Glutamatergic neuron (in vitro differentiated cells): Measurements from ENCODE around the gene CLIC3. TPM values are rescaled to one million over a fixed set of nuclear protein-coding genes. Genes with fewer than 3 reads are reported as not detected.

ENCODE experiments used
- DNase-seq: peaks from one replicate; pipeline ENCODE4 v3.0.0; 2022
- H3K27ac Mint-ChIP-seq: one replicate; pipeline ENCODE4 v1.8.0; 2020; ENCODE audit warnings: mild to moderate bottlenecking, mixed read lengths, inconsistent platforms; ENCODE audit not compliant: unreplicated experiment
- H3K27me3 Mint-ChIP-seq: one replicate; pipeline ENCODE4 v1.8.0; 2020; ENCODE audit warnings: mild to moderate bottlenecking, moderate library complexity, mixed read lengths, inconsistent platforms; ENCODE audit not compliant: unreplicated experiment
- H3K36me3 Mint-ChIP-seq: one replicate; pipeline ENCODE4 v1.8.0; 2020; ENCODE audit warnings: mild to moderate bottlenecking, mixed read lengths, inconsistent platforms; ENCODE audit not compliant: unreplicated experiment
- H3K4me1 Mint-ChIP-seq: one replicate; pipeline ENCODE4 v1.8.0; 2020; ENCODE audit warnings: mild to moderate bottlenecking, low read depth, mixed read lengths, inconsistent platforms; ENCODE audit not compliant: unreplicated experiment
- H3K4me3 Mint-ChIP-seq: one replicate; pipeline ENCODE4 v1.8.0; 2020; ENCODE audit warnings: mild to moderate bottlenecking, mixed read lengths, inconsistent platforms; ENCODE audit not compliant: unreplicated experiment
- H3K9me3 Mint-ChIP-seq: one replicate; pipeline ENCODE4 v1.8.0; 2020; ENCODE audit warnings: mild to moderate bottlenecking, moderate library complexity, mixed read lengths, inconsistent platforms; ENCODE audit not compliant: unreplicated experiment
- total RNA-seq: library from RNA; stranded (reverse); fragmentation: NEBNext Ultra II Directional; extraction: Animal tissue kit (Norgen Biotek cat#: 25700); gene quantifications from one replicate; pipeline ENCODE4 v1.2.1, GENCODE V29; 2021; ENCODE audit not compliant: unreplicated experiment
- TF ChIP-seq, protein P1 (sequence below): fragments of 200-600 bp; sonication (generic); IDR thresholded peaks from one replicate; pipeline ENCODE4 v1.5.0; 2021; ENCODE audit not compliant: partially characterized antibody, unreplicated experiment

CLIC3 gene
- total RNA-seq, 1 donor from 2014 or later, result not detected

DNA sequence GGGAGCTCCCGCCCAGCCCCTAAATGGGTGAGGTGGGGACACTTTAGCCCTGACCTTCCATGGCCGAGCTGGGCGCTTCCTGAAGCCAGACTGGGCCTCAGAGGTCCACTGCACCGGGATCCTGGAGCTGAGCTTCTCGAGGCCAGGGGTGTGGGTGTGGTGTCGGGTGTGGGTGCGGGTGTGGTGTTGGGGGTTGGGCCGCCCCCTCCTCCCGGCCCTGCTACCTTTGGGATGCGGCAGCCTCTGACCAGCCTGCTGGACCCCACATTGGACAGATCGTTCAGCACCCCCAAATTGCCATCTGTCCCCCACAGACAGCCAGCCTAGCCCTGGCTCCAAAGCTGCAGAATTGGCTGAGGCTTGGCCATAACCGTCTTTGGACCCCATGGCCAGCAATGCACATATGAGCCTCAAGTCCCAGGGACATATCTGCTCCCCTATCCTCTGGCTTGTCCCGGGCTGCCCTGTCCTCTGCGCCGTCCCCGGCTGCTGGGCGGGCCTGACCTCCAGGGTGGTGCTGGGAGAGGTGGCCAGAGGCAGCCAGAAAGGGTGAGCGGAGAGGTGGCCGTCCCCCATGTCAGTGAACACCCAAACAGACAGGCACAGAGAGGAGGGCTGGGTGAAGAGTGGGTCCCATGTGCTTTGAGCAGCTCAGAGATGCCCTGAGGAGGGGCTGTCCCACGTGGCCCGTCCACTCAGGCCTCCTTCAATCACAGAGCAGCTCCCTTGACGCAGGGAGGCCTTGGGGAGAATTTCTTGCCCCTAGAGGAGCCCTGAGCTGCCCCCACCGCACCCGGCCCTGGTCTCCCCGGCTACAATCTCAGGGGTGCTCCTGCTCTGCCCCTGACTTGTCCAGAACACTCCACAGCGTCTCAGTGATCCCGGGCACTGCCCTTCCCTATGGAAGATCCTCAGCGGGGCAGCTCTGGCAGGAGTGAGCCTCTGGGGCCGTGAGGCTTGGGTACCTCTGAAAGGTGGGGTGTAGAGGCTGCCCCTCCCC lies 22.4 kb downstream of the CLIC3 start:
- Mint-ChIP-seq H3K4me3 (no peak overlapping the region), H3K9me3 (peaks cover 2% of the 10 kb centered on the region), H3K36me3 (no peaks in the 10 kb centered on the region), H3K27ac (no peak overlapping the region), H3K4me1 (no peaks in the 10 kb centered on the region), H3K27me3 (no peaks in the 10 kb centered on the region)
- TF ChIP-seq, protein P1, sequence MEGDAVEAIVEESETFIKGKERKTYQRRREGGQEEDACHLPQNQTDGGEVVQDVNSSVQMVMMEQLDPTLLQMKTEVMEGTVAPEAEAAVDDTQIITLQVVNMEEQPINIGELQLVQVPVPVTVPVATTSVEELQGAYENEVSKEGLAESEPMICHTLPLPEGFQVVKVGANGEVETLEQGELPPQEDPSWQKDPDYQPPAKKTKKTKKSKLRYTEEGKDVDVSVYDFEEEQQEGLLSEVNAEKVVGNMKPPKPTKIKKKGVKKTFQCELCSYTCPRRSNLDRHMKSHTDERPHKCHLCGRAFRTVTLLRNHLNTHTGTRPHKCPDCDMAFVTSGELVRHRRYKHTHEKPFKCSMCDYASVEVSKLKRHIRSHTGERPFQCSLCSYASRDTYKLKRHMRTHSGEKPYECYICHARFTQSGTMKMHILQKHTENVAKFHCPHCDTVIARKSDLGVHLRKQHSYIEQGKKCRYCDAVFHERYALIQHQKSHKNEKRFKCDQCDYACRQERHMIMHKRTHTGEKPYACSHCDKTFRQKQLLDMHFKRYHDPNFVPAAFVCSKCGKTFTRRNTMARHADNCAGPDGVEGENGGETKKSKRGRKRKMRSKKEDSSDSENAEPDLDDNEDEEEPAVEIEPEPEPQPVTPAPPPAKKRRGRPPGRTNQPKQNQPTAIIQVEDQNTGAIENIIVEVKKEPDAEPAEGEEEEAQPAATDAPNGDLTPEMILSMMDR, result no peak
- no peak for DNase-seq

DNA sequence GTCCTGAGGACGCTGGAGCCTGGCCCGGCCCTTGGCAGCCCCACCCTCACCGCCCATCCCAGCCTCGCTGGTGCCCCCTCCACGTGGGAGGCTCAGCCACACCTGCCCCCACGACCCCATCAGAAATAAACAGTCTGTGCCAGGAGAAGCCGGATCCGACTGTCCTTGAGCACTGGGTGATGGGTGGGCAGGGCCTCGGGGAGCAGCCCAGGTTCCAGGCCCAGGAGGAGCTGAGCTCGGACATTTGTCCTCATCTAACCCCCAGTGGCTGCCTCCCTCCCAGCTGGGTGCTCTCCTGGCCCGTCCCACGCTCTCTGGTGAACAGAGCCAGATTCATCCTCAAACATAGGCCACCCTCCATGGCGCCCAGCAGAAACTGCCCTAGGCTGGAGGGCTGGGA lies 23.6 kb downstream of the CLIC3 start:
- TF ChIP-seq, protein P1, result no peak
- H3K27ac Mint-ChIP-seq, result no peak overlapping the region
- no peak overlapping the region for H3K4me3 Mint-ChIP-seq
- no peaks in the 10 kb centered on the region for H3K27me3 Mint-ChIP-seq
- no peaks in the 10 kb centered on the region for H3K36me3 Mint-ChIP-seq
- peaks cover 2% of the 10 kb centered on the region for H3K9me3 Mint-ChIP-seq
- DNase-seq, result no peak
- no peaks in the 10 kb centered on the region for H3K4me1 Mint-ChIP-seq

DNA sequence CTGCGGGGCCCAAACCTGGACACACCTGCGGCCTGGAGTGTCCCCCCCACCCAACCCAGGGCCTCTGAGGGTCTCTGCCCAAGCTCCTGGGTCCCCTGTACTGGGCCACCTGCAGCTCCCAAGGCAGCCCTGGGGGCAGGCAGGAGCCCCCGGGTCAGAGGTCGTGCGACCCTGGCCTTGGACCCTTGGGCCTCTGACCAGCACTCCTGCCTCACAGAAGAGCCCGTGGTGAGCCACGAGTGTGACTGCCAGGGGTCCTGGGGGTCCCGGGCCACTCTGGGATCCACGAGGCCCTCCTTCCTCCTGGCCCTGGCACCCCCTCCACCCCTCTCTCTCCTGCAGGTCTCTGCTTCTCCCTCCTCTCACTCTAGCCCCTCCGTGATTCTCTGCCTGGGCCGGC lies 24.0 kb downstream of the CLIC3 start:
- Mint-ChIP-seq H3K27ac (no peak overlapping the region), H3K36me3 (no peaks in the 10 kb centered on the region), H3K4me3 (no peak overlapping the region), H3K27me3 (no peaks in the 10 kb centered on the region), H3K4me1 (no peaks in the 10 kb centered on the region), H3K9me3 (peaks cover 2% of the 10 kb centered on the region)
- DNase-seq, result no peak
- TF ChIP-seq, protein P1, result no peak

DNA sequence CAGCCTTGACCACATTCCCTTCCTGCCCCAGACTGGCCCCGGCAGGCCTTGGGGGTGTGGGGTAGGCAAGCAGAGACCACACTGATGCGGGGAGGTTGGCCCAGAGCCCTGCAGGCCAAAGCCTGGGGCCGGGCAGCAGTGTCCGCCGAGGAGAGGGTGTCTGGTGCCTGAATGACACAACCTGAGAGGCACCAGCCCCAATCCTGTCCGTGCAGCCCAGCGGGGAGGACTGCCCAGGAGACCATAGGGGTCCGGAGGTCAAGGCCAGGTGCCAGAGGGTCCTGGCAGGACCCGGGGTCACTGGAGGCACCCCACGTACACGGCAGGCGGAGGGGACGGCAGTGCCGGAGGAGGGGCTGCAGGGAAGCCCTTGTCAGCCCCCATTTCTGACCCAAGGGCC lies 24.6 kb downstream of the CLIC3 start:
- TF ChIP-seq, protein P1, result no peak
- Mint-ChIP-seq H3K27me3 (no peaks in the 10 kb centered on the region), H3K27ac (no peak overlapping the region), H3K9me3 (peaks cover 2% of the 10 kb centered on the region), H3K4me1 (no peaks in the 10 kb centered on the region), H3K4me3 (no peak overlapping the region), H3K36me3 (no peaks in the 10 kb centered on the region)
- no peak for DNase-seq

DNA sequence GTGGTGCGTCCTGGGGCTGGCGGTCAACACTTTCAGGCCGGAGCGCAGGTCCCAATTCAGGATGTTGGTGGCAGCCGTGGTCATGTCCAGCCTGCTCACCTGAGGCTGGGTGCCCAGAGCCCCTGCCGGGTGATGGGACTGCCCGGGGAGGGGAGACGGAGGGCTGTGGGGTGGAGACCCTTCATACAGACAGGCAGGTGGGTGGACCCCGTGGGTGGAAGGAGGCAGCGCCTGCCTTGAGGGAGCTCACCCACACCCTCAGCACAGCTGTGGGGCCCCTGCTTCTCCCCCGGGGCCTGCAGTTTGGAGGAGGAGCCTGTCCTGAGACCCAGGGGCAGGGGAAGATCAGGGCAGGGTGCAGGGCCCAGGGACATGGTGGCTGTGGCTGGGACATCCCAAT lies 26.0 kb downstream of the CLIC3 start:
- H3K27me3 Mint-ChIP-seq, result no peaks in the 10 kb centered on the region
- TF ChIP-seq, protein P1, result no peak
- peaks cover 2% of the 10 kb centered on the region for H3K9me3 Mint-ChIP-seq
- H3K4me3 Mint-ChIP-seq, result no peak overlapping the region
- H3K4me1 Mint-ChIP-seq, result no peaks in the 10 kb centered on the region
- H3K27ac Mint-ChIP-seq, result no peak overlapping the region
- no peak for DNase-seq
- no peaks in the 10 kb centered on the region for H3K36me3 Mint-ChIP-seq
